Gastrocnemius medialis (tissue), 4 donors: Measurements from ENCODE around the gene DMRT1. TPM values are rescaled to one million over a fixed set of nuclear protein-coding genes. Genes with fewer than 3 reads are reported as not detected.

Source experiments
- ATAC-seq, 2 donors: fragments of 150-250 bp; one replicate each; pipeline ENCODE4 v1.9.1; 2016
- DNase-seq, 2 donors: peaks; one replicate each; pipeline ENCODE4 v3.0.0-alpha.2; 2019
- H3K27ac ChIP-seq, 4 donors: fragments of 200-600 bp; sonication (generic); 1 replicate in 1 of 4; 2 replicates in 3 of 4; pipeline ENCODE4 v1.5.1; 2016 to 2018; ENCODE audit warnings: mild to moderate bottlenecking in 2 of 4, moderate library complexity in 1 of 4
- H3K27me3 ChIP-seq, 3 donors: fragments of 200-600 bp; sonication (generic) in 2 of 3; 1 replicate in 1 of 3; 2 replicates in 2 of 3; pipeline versions ENCODE4 v1.5.1 to v1.6.0; 2016 to 2019; ENCODE audit warnings: mild to moderate bottlenecking in 1 of 3, moderate library complexity in 1 of 3
- H3K36me3 ChIP-seq, 2 donors: fragments of 200-600 bp; sonication (generic) in 1 of 2; one replicate each; pipeline ENCODE4 v1.5.1; 2017 to 2018
- H3K4me1 ChIP-seq, 2 donors: fragments of 200-600 bp; sonication (generic) in 1 of 2; one replicate each; pipeline ENCODE4 v1.5.1; 2016 to 2017; ENCODE audit warnings: mild to moderate bottlenecking in 2 of 2
- H3K4me3 ChIP-seq, 4 donors: fragments of 200-600 bp; sonication (generic) in 3 of 4; 1 replicate in 1 of 4; 2 replicates in 3 of 4; pipeline ENCODE4 v1.5.1; 2016 to 2019; ENCODE audit warnings: mild to moderate bottlenecking in 2 of 4
- H3K9me3 ChIP-seq, 3 donors: fragments of 200-600 bp; sonication (generic) in 2 of 3; 1 replicate in 1 of 3; 2 replicates in 2 of 3; pipeline ENCODE4 v1.5.1; 2016 to 2019
- CTCF ChIP-seq, 5 experiments: fragments of 450-650 bp in 3 of 5; fragments of 200-600 bp in 2 of 5; sonication (generic) in 2 of 5; IDR thresholded peaks in 4 of 5; conservative IDR thresholded peaks in 1 of 5; 1 replicate in 4 of 5; 2 replicates in 1 of 5; pipeline ENCODE4 v1.5.1; 2016 to 2019; ENCODE audit warnings: antibody characterized with exemption in 5 of 5, mild to moderate bottlenecking in 3 of 5, moderate library complexity in 3 of 5
- POLR2A ChIP-seq, 2 donors: fragments of 450-650 bp; IDR thresholded peaks; one replicate each; pipeline ENCODE4 v1.6.1; 2017; ENCODE audit warnings: antibody characterized with exemption in 2 of 2, mild to moderate bottlenecking in 2 of 2, moderate library complexity in 2 of 2
- in situ Hi-C, 4 donors: fragments of 200-750 bp; cut with MboI; loops; one replicate each; pipeline versions ENCODE4 v1.15.0 to v1.8.0; 2017; ENCODE audit warnings: low sequenced_read_pairs in 4 of 4
- intact Hi-C: fragments of 100-400 bp; cut with DNase I; formaldehyde crosslinking; loops from one replicate; pipeline ENCODE4 v1.15.1; 2023; ENCODE audit warnings: low total_unique reads
- total RNA-seq, 4 donors: library from RNA; depleted of rRNA; stranded (reverse); fragments of >200 nt; gene quantifications; one replicate each; pipeline versions ENCODE4 v1.1.0 to v1.2.3, GENCODE V29; 2016

DMRT1 gene
- total RNA-seq, 4 donors from 2014 or later: 0.91 TPM; not detected in 3

GRCh38 chr9:882416-882924 lies 41.0 kb downstream of the DMRT1 start:
- no peak for TF ChIP-seq POLR2A (IDR thresholded peaks at IDR 0.05)
- no peak for TF ChIP-seq CTCF (IDR thresholded peaks at IDR 0.05 in 4 of 5, conservative IDR thresholded peaks at IDR 0.05 in 1 of 5)
- intact Hi-C loops: no loop called here
- Histone ChIP-seq H3K27me3 (no peaks in the 10 kb centered on the region), H3K4me3 (no peak overlapping the region), H3K9me3 (no peaks in the 10 kb centered on the region), H3K36me3 (no peaks in the 10 kb centered on the region), H3K27ac (no peak overlapping the region), H3K4me1 (no peaks in the 10 kb centered on the region)
- in situ Hi-C loops: loop anchor here in 1 of 4 donors (25.0 kb wide), 1 partner anchor 95 kb away; no protein-coding TSS in a partner anchor
- DNase-seq: no peak
- no peak for ATAC-seq

- Histone ChIP-seq H3K4me1 (no peaks in the 10 kb centered on the region), H3K4me3 (no peak overlapping the region), H3K9me3 (no peaks in the 10 kb centered on the region), H3K27me3 (no peaks in the 10 kb centered on the region), H3K27ac (no peak overlapping the region), H3K36me3 (no peaks in the 10 kb centered on the region)
- no peak for TF ChIP-seq POLR2A (IDR thresholded peaks at IDR 0.05)
- TF ChIP-seq CTCF (IDR thresholded peaks at IDR 0.05 in 4 of 5, conservative IDR thresholded peaks at IDR 0.05 in 1 of 5): no peak
- ATAC-seq (no peak), DNase-seq (no peak)
- in situ Hi-C loops (loop anchor here in 1 of 4 donors (25.0 kb wide), 1 partner anchor 96 kb away; no protein-coding TSS in a partner anchor), intact Hi-C loops (no loop called here)
Measured at GRCh38 chr9:883011-883410, 41.5 kb downstream of the DMRT1 start.

- intact Hi-C loops (no loop called here), in situ Hi-C loops (loop anchor here in 1 of 4 donors (25.0 kb wide), 1 partner anchor 100 kb away; no protein-coding TSS in a partner anchor)
- H3K4me1 ChIP-seq: no peaks in the 10 kb centered on the region
- no peak for ATAC-seq
- no peaks in the 10 kb centered on the region for H3K9me3 ChIP-seq
- no peak for TF ChIP-seq POLR2A (IDR thresholded peaks at IDR 0.05)
- TF ChIP-seq CTCF (IDR thresholded peaks at IDR 0.05 in 4 of 5, conservative IDR thresholded peaks at IDR 0.05 in 1 of 5): no peak
- H3K36me3 ChIP-seq: no peaks in the 10 kb centered on the region
- H3K4me3 ChIP-seq: no peak overlapping the region
- no peaks in the 10 kb centered on the region for H3K27me3 ChIP-seq
- H3K27ac ChIP-seq: no peak overlapping the region
- no peak for DNase-seq
Measured at GRCh38 chr9:886886-887285, 45.4 kb downstream of the DMRT1 start.

GRCh38 chr9:892123-892522 lies 50.6 kb downstream of the DMRT1 start:
- intact Hi-C loops: no loop called here
- no peaks in the 10 kb centered on the region for H3K27me3 ChIP-seq
- no peaks in the 10 kb centered on the region for H3K4me1 ChIP-seq
- ATAC-seq: no peak
- H3K36me3 ChIP-seq: no peaks in the 10 kb centered on the region
- DNase-seq: no peak
- H3K27ac ChIP-seq: no peak overlapping the region
- H3K9me3 ChIP-seq: no peaks in the 10 kb centered on the region
- no peak for TF ChIP-seq CTCF (IDR thresholded peaks at IDR 0.05 in 4 of 5, conservative IDR thresholded peaks at IDR 0.05 in 1 of 5)
- TF ChIP-seq POLR2A (IDR thresholded peaks at IDR 0.05): no peak
- in situ Hi-C loops: loop anchor here (5.0 to 25.0 kb wide), 4 partner anchors 105 to 120 kb away; no protein-coding TSS in a partner anchor
- no peak overlapping the region for H3K4me3 ChIP-seq
